Ureter (tissue), 1 donor: Measurements from ENCODE around the gene SSR3. TPM values are rescaled to one million over a fixed set of nuclear protein-coding genes. Genes with fewer than 3 reads are reported as not detected.
"Not testable (repeated sequence)": the region's sequence is repeated elsewhere in the genome, so short reads cannot be mapped to it uniquely, and the experiment has no call there.

Experiments used
- DNase-seq: peaks from one replicate; pipeline ENCODE4 v3.0.0-alpha.2; 2020; ENCODE audit warnings: low spot score
- total RNA-seq: library from RNA; stranded (reverse); gene quantifications from one replicate; pipeline ENCODE4 v1.2.4, GENCODE V29; 2023
- donor health status: DM: yes; HTN: yes; CAD: no.

The SSR3 gene
- total RNA-seq, 1 donor from 2014 or later = 137 TPM

- no peak for DNase-seq
Observed at GRCh38 chr3:156576051-156576450, 21.1 kb upstream of the SSR3 start.

GRCh38 chr3:156575641-156576040 lies 20.7 kb upstream of the SSR3 start:
- DNase-seq = no peak

- DNase-seq = not testable (repeated sequence)
Observed at GRCh38 chr3:156569881-156570280, 15.0 kb upstream of the SSR3 start.

- DNase-seq = not testable (repeated sequence)
Observed at GRCh38 chr3:156569016-156569415, 14.1 kb upstream of the SSR3 start.

GRCh38 chr3:156563900-156564682 lies 9.2 kb upstream of the SSR3 start:
- DNase-seq = no peak

GRCh38 chr3:156562486-156562885 lies 7.6 kb upstream of the SSR3 start:
- not testable (repeated sequence) for DNase-seq

GRCh38 chr3:156561533-156561932 lies 6.6 kb upstream of the SSR3 start:
- DNase-seq = no peak

GRCh38 chr3:156559321-156559720 lies 4.4 kb upstream of the SSR3 start:
- DNase-seq = no peak

- DNase-seq = no peak
Observed at GRCh38 chr3:156558389-156558788, 3.5 kb upstream of the SSR3 start.

- no peak for DNase-seq
Observed at GRCh38 chr3:156554515-156554841, 439 bp downstream of the SSR3 start.

- DNase-seq = no peak
Observed at GRCh38 chr3:156553705-156554356, 1.1 kb downstream of the SSR3 start.

- no peak for DNase-seq
Observed at GRCh38 chr3:156552973-156553372, 1.9 kb downstream of the SSR3 start.

GRCh38 chr3:156551746-156552145 lies 3.2 kb downstream of the SSR3 start:
- DNase-seq = no peak

- DNase-seq = no peak
Observed at GRCh38 chr3:156551261-156551660, 3.7 kb downstream of the SSR3 start.

- no peak for DNase-seq
Observed at GRCh38 chr3:156548902-156549301, 6.0 kb downstream of the SSR3 start.

- DNase-seq = no peak
Observed at GRCh38 chr3:156548041-156548687, 6.8 kb downstream of the SSR3 start.

GRCh38 chr3:156547637-156548036 lies 7.3 kb downstream of the SSR3 start:
- DNase-seq = no peak

- no peak for DNase-seq
Observed at GRCh38 chr3:156543043-156543555, 11.8 kb downstream of the SSR3 start.

GRCh38 chr3:156542101-156543042 lies 12.5 kb downstream of the SSR3 start:
- DNase-seq = no peak

GRCh38 chr3:156539802-156540201 lies 15.1 kb downstream of the SSR3 start:
- no peak for DNase-seq

- DNase-seq = no peak
Observed at GRCh38 chr3:156539051-156539450, 15.9 kb downstream of the SSR3 start.
